ENCODE measurements around the gene TMEM72. TPM values are rescaled to one million over a fixed set of nuclear protein-coding genes. Genes with fewer than 3 reads are reported as not detected.

TMEM72 gene
- total and polyA plus RNA-seq, 2 of the 13 experiments (the other 11 are each of a cell fraction or from before 2014, with no cell fraction given), result 0.04 TPM; not detected in 1

DNA sequence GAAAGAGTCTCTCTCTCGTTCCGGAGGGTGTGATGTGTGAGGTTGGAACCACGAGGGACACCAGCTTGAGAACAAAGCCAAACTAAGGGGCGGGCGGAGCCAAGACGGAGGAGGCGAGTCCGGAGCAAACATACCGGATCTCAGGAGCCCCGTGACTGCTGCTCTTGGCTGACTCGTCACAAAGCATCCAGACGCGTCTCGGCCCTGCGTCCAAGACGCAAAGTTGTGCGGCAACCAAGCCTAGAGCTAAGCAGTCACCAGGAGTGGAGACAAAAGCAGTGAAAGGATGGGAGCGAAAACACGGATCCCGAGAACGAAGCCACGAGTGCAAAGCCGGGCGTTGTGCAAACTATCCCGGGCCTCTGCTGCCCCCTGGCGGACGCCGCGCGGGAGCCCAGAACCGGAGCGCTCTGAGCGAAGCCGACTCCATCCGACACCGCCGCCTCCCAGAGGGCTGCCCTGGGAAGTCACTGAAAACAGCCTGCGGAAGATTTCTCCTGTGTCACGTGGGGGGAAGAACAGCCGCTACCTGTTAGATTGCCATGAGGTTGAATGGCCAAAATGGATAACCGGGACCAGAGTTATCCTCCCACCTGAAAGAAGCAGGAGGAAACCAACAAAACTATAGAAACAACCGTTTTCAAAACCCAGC is 46.4 kb upstream of the TMEM72 start:
- Histone ChIP-seq H3K9ac (ENCODE audit: insufficient read depth, low read depth, low read length) (no peak overlapping the region), H4K20me1 (ENCODE audit: insufficient read depth, low read length) (no peaks in the 10 kb centered on the region), H3K27me3 (ENCODE audit: control insufficient read depth in 1 of 2, insufficient read depth in 2 of 2, low read length in 2 of 2) (peaks cover 1 to 27% of the 10 kb centered on the region in 2 experiments; a peak in 3 of 5 replicates), H3K9me3 (ENCODE audit: low read length) (no peaks in the 10 kb centered on the region), H3K36me3 (replicated peaks in 1 of 2; ENCODE audit: control insufficient read depth in 1 of 2, insufficient read depth in 2 of 2, low read length in 2 of 2) (no peaks in the 10 kb centered on the region), H3K4me3 (replicated peaks in 1 of 3; ENCODE audit: insufficient read depth in 1 of 3, low read depth in 2 of 3, low read length in 3 of 3) (peak overlapping the region in 1 of 3 experiments; percentile 65; a peak in 2 of 6 replicates), H2AFZ (ENCODE audit: low read length) (peak overlapping the region; percentile 81), H3K4me2 (ENCODE audit: low read depth, low read length) (peak overlapping the region; percentile 87), H3K79me2 (ENCODE audit: insufficient read depth, low read length) (no peaks in the 10 kb centered on the region), H3K27ac (ENCODE audit: extremely low read length, insufficient read depth, low read length) (no peak overlapping the region), H3K4me1 (ENCODE audit: insufficient read depth, low read length) (peaks cover 11% of the 10 kb centered on the region)
- intact Hi-C loops (cut with micrococcal nuclease; ENCODE audit: unreplicated experiment), result loop anchor here (2.0 kb wide), 2 partner anchors 60 to 1194 kb away; no protein-coding TSS in a partner anchor
- DNase-seq (ENCODE audit: low spot score) (peak; percentile 57), ATAC-seq (peak; percentile 99), FAIRE-seq (peak; percentile 67)
- in situ Hi-C loops (cut with HindIII; ENCODE audit: extremely low pct_ligation_motif_present, low pct_unique_long_range_greater_than_20kb), result loop anchor here (5.0 kb wide), 1 partner anchor 1192 kb away; no protein-coding TSS in a partner anchor
- BruUV-seq (replicated peaks), result no TSS peak
- ChIA-PET CTCF (ENCODE audit: low intra/inter-chr PET ratio, low total read pairs) (interaction anchor here (1.1 to 2.3 kb wide), 2 partner anchors 60 to 1193 kb away, joined by 4 to 19 read pairs; no protein-coding TSS in a partner anchor), POLR2A (no interaction called here)
- WGBS (ENCODE audit: low lambda C conversion rate), result 5% methylated on average over 37 of the region's 42 CpGs
- TF ChIP-seq PHF5A (CRISPR knock-in tag; IDR thresholded peaks at IDR 0.05; ENCODE audit: low read depth, unreplicated experiment), result no peak
- TF ChIP-seq NCOA1 (CRISPR knock-in tag; IDR thresholded peaks at IDR 0.05), result no peak
- TF ChIP-seq, protein P1, sequence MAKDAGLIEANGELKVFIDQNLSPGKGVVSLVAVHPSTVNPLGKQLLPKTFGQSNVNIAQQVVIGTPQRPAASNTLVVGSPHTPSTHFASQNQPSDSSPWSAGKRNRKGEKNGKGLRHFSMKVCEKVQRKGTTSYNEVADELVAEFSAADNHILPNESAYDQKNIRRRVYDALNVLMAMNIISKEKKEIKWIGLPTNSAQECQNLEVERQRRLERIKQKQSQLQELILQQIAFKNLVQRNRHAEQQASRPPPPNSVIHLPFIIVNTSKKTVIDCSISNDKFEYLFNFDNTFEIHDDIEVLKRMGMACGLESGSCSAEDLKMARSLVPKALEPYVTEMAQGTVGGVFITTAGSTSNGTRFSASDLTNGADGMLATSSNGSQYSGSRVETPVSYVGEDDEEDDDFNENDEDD (CRISPR knock-in tag; IDR thresholded peaks at IDR 0.05; ENCODE audit: borderline replicate concordance), result no peak
- peak; percentile 88 for TF ChIP-seq XRCC5 (optimal IDR thresholded peaks at IDR 0.05; ENCODE audit: low read length)
- TF ChIP-seq, protein P2, sequence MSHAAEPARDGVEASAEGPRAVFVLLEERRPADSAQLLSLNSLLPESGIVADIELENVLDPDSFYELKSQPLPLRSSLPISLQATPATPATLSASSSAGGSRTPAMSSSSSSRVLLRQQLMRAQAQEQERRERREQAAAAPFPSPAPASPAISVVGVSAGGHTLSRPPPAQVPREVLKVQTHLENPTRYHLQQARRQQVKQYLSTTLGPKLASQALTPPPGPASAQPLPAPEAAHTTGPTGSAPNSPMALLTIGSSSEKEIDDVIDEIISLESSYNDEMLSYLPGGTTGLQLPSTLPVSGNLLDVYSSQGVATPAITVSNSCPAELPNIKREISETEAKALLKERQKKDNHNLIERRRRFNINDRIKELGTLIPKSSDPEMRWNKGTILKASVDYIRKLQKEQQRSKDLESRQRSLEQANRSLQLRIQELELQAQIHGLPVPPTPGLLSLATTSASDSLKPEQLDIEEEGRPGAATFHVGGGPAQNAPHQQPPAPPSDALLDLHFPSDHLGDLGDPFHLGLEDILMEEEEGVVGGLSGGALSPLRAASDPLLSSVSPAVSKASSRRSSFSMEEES (CRISPR knock-in tag; IDR thresholded peaks at IDR 0.05), result peak; percentile 50; the same call in 1 of the 2 replicates
- TF ChIP-seq, protein P3, sequence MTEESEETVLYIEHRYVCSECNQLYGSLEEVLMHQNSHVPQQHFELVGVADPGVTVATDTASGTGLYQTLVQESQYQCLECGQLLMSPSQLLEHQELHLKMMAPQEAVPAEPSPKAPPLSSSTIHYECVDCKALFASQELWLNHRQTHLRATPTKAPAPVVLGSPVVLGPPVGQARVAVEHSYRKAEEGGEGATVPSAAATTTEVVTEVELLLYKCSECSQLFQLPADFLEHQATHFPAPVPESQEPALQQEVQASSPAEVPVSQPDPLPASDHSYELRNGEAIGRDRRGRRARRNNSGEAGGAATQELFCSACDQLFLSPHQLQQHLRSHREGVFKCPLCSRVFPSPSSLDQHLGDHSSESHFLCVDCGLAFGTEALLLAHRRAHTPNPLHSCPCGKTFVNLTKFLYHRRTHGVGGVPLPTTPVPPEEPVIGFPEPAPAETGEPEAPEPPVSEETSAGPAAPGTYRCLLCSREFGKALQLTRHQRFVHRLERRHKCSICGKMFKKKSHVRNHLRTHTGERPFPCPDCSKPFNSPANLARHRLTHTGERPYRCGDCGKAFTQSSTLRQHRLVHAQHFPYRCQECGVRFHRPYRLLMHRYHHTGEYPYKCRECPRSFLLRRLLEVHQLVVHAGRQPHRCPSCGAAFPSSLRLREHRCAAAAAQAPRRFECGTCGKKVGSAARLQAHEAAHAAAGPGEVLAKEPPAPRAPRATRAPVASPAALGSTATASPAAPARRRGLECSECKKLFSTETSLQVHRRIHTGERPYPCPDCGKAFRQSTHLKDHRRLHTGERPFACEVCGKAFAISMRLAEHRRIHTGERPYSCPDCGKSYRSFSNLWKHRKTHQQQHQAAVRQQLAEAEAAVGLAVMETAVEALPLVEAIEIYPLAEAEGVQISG (CRISPR knock-in tag; IDR thresholded peaks at IDR 0.05), result peak; percentile 56; the same call in 1 of the 2 replicates
- TF ChIP-seq TCF12 (IDR thresholded peaks at IDR 0.05), result no peak
- no peak for TF ChIP-seq TCF12 (CRISPR knock-in tag; IDR thresholded peaks at IDR 0.05)
- 0 out of 2 replicates have a peak, but pooled peaks have one; percentile 14 for TF ChIP-seq ZBTB38 (CRISPR knock-in tag; IDR thresholded peaks at IDR 0.05)
- TF ChIP-seq ZMYM4 (CRISPR knock-in tag; IDR thresholded peaks at IDR 0.05), result 0 out of 2 replicates have a peak, but pooled peaks have one; percentile 38
- 0 out of 2 replicates have a peak, but pooled peaks have one; percentile 46 for TF ChIP-seq GFI1 (CRISPR knock-in tag; IDR thresholded peaks at IDR 0.05; ENCODE audit: borderline replicate concordance)
- TF ChIP-seq ZNF598 (CRISPR knock-in tag; IDR thresholded peaks at IDR 0.05; ENCODE audit: borderline replicate concordance), result 0 out of 2 replicates have a peak, but pooled peaks have one; percentile 37
- no peak for TF ChIP-seq ZBTB3 (CRISPR knock-in tag; IDR thresholded peaks at IDR 0.05; ENCODE audit: borderline replicate concordance, low read depth)
- TF ChIP-seq ZNF761 (CRISPR knock-in tag; conservative IDR thresholded peaks at IDR 0.05), result peak; percentile 37; the same call in 1 of the 2 replicates
- no peak for TF ChIP-seq SNAI1 (CRISPR knock-in tag; IDR thresholded peaks at IDR 0.05; ENCODE audit: borderline replicate concordance)
